Tongue (tissue), 2 donors: Measurements from ENCODE around the gene KRT4. TPM values are rescaled to one million over a fixed set of nuclear protein-coding genes. Genes with fewer than 3 reads are reported as not detected.

ENCODE experiments used
- DNase-seq: peaks from one replicate; pipeline ENCODE4 v3.0.0-alpha.2; 2015
- total RNA-seq: library from RNA; depleted of rRNA; stranded (reverse); fragments of >200 nt; gene quantifications from one replicate; pipeline ENCODE4 v1.2.3, GENCODE V29; 2014

KRT4 gene
- total RNA-seq, 1 donor from 2014 or later: 420 TPM

GRCh38 chr12:52836491-52837412 is 22.8 kb upstream of the KRT4 start:
- no peak for DNase-seq

DNA sequence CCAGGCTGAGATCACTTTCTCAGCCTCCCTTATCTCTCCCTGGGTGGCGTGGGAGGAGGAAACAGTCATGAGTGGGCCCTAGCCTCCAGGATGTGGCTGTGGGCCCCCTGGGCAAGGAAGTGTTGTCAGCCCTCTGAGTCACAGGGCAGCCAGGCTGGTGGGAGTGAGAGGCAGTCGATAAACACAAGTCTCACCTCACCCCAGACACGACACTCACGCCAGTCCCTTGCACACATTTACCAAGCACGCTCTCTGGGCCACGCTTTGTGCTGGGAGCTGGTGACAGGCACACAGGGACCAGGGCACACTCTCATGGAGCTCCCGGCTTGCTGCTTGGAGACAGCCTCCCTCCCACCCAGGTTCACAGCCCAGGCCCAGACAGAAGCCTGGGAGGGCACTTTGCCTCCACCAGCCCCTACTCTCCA is 22.1 kb upstream of the KRT4 start:
- DNase-seq: no peak

- DNase-seq: no peak
Measured at GRCh38 chr12:52835271-52836041, 21.5 kb upstream of the KRT4 start.

DNA sequence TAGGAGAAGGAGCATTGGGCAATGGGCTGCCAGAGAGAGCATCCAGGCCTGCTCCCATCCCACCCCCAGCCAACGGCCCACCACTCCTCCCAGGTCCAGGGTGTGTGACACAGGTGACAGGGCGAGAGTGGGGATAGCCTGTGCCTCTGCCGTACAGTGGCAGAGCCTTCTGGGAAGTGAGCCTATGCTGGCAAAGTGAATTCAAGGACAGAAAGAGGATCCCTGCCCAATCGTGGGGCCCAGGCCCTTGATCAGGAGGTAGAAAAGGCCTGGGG is 20.7 kb upstream of the KRT4 start:
- DNase-seq: no peak

DNA sequence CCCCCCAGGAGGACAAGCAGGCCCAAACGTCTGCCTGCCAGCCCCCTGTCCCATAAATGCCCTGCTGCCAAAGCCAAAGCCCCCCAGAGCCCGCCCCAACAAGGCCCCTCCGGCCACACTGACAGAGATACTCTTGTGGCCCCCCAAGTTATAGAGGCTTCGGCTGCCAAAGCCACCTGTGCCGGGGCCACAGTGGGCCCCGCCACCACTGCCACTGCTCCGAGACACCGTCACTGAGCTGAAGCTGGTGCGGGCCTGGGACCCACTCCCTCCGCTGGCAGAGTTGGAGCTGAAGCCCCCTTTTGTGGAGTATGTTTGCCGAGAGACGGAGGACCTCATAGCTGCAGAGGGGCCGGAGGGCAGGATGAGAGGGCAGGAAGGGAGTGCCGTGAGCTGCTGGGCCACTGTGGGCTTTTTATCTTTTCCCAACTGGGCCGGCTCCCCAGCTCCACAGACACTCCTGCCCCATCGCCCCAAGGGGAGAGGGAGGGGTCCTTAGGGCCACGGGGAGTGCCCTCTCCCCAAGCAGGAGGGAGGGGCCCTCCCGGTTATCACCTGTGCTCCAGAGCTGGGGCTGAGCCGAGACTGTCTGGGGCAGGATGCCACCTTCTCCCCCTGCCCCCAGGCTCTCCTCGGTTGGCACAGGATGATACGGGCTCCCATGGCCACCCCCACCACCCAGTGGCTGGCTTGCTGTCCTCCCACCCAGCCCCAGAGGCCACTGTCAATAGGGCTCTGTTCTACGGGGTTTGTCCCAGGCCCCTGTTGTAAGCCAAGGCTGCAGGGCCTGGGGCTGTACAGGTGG is 20.2 kb upstream of the KRT4 start, which contains the start of gene KRT79:
KRT79 (minus strand) TSS at position 390 of the 805 bp plus-strand sequence; CDS start at position 339, 51 bp downstream.
- DNase-seq: no peak

DNA sequence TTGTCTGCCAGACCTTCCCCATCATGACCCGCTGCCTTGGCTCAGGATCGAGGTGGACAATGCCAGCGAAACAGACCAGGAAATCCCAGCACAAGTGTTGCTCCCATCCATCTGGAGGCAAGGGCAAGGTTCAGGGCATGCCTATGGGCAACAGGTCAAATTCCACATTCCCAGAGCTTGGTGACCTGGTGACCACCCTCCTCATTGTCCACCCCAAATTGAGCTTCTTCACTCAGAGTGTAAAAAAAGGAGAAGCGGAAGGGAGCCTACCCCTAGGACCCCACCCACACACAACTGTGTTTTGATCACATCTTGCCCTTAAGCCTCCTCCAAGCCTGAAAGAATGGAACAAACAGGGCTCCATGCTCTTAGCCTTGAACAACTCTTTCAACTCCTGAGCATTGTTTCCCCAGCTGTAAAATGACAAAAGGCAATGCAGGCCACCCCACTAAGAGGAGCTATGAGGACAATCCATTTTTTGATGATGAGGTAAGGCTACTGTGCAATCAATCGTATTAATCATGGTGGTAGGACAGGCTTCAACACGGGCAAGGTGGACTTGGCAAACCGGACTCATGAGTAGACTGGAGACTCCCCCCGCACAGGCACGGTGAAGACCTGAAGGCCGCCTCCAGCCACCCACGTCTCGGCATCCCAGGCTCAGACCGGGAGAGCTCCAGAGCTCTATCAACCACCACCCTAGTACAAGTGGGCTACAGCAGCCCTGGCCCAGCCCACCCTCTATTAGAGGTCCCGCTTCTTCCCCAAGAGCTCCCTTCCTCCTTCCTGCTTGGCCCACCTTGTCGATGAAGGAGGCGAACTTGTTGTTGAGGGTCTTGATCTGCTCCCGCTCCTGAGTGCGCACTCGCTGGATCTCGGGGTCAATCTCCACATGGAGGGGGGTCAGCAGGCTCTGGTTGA is 19.3 kb upstream of the KRT4 start:
- DNase-seq: no peak

DNA sequence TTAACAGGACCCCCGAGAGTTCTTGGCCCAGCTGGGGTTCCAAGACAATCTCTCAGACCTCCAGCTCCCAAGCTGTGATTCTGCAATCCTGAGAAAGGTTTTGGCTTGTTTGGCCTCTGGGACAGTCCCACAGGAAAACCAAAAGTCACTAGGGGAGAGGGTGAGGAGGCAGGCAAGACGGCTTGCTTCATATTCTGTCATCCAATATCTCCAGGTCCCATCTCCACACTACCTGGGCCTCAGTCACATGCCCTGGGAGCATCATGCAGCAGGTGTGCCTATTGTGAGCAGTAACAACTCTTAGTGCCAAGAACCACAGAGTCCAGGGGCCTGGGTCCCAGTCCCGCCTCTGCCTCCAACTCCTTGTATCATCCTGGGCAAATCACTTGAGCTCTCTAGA is 18.5 kb upstream of the KRT4 start:
- no peak for DNase-seq

DNA sequence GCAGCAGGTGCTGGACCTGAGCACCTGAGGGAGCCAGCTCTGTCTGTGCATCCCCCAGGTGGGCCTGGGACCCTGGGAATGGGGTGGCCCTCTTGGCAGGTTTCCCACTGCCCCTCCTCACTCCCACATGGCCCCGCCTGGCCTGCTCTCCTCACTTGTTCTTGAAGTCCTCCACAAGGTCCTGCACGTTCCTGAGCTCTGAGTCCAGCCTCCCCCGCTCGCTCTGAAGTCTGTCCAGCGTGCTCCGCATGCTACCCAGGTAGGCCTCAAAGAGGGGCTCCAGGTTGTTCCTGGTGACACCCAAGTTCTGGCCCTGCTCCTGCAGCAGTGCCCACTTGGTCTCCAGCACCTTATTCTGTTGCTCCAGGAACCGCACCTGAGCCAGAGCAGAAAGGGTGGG is 17.3 kb upstream of the KRT4 start:
- no peak for DNase-seq

- no peak for DNase-seq
Measured at GRCh38 chr12:52829986-52830770, 16.3 kb upstream of the KRT4 start.

DNA sequence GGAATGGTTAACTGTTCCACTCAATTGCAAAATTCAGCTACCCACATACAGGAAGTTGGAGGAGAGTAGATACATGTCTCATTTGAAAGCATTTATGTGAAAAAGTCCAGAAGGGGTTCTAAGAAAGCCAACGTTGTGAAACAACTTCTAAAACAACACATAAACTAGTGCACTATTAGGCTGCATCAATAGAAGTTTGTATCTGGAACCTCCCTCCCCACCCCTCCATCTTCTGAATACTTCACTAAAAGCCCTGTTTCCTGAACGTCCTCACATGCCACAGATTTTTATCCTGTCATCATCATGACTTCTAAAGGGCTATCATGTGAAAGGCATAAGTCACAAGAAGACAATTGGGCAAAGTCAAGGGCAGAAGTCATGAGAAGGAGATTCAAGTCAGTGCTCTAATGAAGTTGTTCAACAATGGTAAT is 14.7 kb upstream of the KRT4 start:
- DNase-seq: no peak

DNA sequence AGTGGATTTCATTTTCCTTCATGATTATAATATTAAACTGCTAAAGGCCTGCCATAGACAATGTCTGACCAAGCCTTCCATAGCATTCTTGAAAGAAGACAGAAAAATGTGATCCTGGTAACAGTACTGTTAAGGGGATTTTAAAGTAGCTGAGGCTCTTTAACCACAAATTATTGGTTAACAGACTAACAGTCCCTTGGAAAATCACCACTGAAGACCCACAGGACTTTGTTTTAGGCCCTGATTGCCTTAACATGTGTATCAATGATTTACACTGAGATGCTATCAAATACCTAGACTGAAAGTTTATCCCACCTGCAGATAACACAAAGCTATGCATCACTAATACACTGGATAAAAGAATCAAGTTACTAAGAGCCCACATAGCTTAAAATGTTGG is 14.2 kb upstream of the KRT4 start:
- no peak for DNase-seq

DNA sequence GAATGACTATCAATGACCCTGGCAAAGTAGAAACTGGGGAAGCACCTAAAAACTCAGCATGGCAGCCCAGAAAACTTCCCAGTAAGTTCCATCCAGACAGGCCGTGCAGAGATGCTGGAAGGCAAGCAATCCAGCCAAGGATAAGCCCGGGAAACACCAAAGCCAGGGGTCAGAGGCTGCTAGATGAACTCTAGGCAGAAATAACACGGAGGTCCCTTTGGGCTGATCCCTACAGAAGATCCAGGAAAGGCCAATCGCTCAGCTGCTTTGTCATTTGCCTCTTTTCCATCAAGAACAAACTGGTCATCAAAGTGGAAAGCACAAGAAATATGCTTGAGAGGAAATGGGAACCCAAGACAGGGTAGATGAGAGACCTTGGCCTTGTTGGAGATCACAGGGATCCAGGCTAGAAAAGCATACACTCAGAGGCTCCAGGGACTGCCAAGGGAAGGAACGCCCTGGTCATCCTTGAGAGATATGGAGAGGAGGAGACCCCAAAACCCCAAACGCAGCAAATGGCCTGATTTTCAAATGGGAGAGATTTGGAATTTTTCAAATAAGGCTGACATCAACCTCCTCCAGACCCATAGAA is 13.7 kb upstream of the KRT4 start:
- DNase-seq: no peak

GRCh38 chr12:52826611-52827498 is 12.9 kb upstream of the KRT4 start:
- DNase-seq: no peak

- DNase-seq: no peak
Measured at GRCh38 chr12:52825961-52826360, 12.0 kb upstream of the KRT4 start.

DNA sequence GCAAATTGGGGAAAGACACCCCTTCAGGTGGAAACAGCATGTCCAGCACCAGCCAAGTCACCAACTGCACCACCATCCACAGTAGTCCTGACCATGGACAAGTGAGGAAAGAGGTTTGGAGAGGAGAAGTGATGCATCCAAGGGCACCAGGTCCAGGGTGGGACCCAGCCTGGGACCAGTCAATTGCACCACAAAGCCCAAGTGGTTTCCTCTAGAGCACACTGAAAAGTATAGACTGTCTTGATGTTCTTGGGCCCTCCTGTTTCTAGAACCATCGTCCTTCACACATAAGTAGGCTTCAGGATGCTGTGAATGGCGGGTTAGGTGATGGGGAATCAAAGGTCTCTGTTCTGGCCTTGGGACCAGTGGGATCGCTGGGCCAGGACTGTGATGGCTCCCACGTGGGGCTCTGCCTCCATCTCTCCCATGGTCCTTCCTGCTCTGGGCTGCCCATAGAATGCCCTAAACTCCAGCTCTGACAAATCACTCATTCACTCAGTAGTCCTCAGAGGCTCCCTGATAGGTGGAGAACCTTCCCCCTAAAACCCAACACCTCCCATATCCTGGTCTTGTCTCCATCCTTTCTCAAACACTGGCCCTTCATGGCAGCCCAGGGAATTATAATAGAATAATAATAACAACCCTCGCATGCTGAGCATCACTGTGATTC is 11.0 kb upstream of the KRT4 start:
- DNase-seq: no peak

GRCh38 chr12:52823761-52824450 is 10.0 kb upstream of the KRT4 start:
- DNase-seq: no peak

DNA sequence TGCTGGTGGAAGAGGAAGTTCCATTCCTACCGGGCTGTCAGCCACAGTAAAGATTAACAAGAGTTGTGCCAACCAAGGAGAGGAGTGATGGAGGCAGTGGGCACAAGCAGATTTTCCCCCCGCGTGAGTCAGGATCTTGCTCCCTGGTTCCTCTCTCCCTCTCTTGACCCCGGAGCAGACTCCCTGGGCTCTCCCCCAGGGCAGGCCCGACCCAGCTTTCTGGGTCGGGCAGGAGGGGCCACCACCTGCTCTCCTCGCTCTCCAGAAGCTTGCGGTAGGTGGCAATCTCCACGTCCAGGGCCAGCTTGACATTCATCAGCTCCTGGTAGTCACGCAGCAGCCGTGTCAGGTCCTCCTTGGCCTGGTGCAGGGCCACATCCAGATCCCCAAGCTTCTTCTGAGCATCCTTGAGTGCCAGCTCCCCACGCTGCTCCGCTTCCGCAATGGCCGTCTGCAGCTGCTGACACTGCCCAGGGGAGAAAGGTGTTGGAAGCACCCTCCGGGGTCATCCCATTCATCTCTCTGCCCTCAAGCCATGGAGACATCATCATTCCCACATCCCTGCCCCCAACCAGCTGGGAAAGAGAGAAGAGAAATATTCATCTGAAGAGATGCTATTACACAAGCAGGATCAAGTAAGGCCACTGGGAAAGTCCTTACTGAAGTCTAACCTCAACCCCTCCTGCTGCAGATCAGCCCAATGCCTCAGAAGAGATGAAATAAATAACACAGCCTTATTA is 9.0 kb upstream of the KRT4 start:
- no peak for DNase-seq
